Forelimb muscle (tissue), 1 donor: ENCODE data around the gene ITIH5. TPM values are rescaled to one million over a fixed set of nuclear protein-coding genes. Genes with fewer than 3 reads are reported as not detected.

Experiments used
- DNase-seq: peaks from one replicate; pipeline ENCODE4 v3.0.0-alpha.2; 2013; ENCODE audit warnings: low read depth
- polyA plus RNA-seq: library from polyadenylated mRNA; unstranded; fragments of 120-200 nt; gene quantifications from one replicate; pipeline ENCODE4 v1.2.1, GENCODE V29; 2013; ENCODE audit not compliant: insufficient read length

The ITIH5 gene
- polyA plus RNA-seq, 1 donor: 47.8 TPM

DNA sequence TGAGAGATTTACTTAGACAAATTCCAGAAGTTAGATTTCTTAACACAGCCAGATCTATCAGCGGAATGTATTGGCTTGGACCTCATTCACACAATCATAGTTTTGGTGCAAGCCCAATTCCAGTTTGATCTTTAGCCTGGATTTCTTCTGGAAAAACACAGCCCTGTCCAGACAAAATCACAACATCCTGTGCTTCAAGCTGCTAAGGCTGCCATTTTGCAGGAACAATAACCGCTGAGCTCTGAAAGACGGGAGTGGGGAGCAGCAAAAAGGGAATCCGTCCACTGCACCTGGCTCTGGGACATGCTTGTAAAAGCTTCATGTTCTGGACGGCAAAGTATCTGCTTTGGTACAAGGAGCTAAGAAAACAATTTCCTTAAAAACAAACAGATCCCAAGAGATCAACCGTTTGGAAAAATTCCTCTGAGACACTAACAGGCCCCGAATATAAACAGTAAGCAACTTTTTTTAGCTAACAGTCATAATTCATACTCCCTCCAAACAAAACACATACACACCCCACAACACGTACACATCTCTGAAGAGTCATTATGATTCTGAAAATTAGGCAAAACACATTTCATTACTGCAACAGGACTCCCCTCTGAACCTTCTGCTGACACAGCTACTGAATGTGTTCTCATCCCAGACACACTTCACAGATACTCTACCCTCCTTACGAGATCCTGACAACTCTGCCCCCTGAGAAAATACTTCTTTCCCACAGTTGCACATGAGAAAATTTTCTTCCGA lies 32.4 kb downstream of the ITIH5 start:
- peak; percentile 56 for DNase-seq

DNA sequence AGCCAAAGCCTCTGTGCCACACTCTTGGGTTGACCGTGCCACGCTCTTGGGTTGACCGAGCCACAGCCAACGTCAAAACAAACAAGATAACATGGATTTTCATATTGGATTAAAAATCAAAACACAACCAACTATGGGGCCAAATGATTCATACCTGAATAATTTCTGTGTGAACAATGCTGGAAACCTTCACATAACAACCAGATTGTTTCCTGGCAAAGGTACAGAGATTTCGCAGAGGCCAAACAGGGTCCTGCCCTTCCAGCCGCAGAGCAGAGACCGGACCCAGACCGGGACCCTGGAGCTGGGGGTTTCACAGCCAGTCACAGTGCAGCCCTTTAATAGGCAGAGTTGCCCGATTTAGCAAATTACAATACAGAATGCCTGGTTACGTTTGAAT lies 40.5 kb downstream of the ITIH5 start:
- no peak for DNase-seq

DNA sequence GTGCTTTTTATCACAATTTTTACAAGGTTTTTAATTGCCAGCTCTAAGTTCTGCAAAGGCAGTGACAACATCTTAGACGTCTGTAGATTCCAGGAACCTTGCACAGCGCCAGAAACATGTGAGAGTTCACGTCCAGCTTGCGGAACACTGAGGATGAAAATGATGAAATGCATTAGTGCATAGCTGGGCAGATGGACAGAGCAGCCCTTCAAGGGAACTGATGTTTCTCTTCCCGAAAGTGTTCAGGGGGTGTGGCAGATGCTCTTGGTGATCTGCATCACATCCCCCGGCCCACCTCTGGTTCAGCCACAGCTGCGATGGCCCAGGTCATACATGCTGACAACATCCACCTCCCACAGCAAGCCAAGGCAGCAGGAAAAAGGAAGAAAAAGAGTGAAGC lies 40.9 kb downstream of the ITIH5 start:
- no peak for DNase-seq

DNA sequence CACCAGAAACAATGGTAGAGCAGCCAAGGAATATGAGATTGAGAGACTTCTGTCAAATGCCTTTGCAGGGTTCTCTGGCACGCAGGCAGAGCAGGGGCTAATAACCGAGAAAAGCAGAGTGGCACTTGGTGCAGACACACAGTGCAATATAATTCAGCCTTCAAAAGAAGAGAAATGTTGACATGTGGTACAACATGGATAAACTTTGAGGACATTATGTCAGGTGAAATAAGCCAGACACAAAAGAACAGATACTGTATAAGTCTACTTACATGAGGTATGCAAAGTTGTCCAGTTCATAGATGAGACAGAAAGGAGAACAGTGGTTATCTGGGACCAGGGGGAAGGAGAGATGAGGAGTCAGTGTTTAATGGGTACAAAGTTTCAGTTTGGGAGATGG lies 41.8 kb downstream of the ITIH5 start:
- DNase-seq: no peak

DNA sequence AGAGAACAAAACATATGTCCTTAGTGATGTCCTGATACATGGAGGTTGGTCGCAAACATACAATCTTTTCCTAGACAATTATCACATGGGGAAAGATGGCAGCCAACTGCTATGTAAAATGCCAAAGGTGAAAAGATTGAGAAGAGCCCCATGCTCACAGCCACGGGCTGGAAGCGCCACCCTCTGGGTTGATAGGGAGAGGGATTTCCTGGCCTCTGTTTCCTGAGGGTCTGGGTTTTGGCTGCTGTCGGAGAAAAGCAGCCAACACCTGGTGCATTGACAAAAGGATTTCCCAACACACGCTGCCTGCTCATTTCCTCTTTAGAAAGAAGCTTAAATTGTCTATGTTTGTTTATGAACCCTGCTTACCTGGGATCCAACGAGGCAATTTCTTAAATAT lies 43.8 kb downstream of the ITIH5 start:
- no peak for DNase-seq

DNA sequence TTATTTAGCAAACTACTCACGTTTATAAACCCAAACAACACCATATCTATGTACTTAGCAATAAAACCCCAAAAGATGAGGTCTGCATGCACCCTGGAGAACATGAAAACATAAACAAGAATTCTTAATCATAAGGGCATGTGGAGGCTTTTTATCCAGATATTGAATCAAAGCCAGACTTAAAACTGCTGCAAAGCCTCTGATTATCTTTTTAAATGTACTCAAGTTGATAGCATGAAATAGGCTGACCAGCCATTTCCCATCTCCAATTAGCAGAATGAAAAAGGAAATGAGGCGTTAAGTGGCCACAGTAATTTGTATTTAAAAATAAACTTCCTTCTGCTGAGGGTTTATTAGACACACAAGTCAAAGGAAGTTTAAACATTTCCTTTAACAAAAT lies 48.3 kb downstream of the ITIH5 start:
- no peak for DNase-seq

DNA sequence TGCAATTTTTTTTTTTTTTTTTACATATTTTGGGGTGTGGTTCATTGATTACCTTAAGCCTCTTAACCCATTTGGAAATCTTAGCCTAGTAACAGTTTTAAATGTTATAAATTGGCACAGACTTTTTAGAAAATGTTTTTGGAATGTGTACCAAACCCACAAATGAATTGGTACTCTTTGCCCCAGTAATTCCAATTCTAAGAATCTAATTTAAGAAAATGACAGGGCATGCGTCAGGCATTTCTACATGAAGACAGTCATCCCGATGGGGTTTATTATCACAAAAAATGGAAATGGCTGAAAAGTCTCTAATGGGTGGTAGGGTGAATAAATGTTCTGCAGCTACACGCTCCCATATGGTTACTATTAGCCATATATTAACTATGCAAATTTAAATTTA lies 54.9 kb downstream of the ITIH5 start:
- DNase-seq: no peak

DNA sequence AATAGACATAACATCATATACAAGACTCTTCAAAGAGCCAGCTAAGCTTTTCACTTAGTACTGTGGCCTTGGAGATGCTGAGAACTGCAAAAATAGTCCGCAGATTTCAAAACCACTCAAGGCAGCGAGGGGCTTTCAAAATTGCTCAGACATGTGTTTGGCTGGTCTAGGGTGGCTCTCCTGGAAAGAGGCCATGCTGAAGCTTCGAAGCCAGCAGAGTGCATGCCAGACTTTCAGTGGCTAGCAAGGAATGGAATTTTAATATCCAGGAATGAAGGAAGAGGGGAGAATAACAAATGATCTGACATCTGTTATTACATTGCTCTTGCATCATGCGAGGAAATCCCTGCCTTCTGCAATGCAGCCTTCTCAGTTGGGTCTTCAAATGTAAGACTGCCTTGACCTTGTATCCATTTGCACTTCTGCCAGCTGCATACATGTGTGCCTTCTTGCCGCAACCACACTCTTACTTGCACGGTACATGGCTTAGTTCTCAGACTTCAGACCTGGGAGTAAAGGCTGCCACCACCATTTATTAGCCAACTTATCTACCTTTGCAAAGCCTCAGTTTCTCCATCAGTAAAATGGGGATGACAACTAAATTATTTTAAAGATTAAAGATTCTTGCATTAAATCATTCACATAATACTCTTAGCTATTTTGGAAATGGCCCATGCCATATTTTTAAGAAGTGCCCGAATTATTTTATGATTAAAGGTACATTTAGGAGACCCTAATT lies 55.9 kb downstream of the ITIH5 start:
- DNase-seq: peak; percentile 52

DNA sequence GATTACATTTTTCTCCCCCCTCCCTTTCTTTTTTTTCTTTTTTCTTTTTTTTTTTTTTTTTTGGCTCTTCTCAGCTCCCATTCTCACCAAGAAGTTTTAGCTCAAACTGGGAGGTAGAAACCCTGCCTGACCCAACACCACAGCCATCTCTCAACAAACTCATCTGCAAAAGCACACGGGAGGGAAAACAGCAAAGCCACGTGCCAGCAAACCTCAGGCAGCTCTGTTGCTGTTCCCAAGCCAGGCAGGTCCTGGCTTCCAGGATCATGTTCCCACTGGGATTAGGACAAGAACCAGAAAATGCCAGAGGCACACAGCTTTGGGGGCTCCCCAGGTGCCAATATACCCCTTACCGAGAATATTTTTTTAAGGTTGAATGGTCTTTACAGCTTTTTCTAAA lies 56.7 kb downstream of the ITIH5 start:
- DNase-seq: no peak

DNA sequence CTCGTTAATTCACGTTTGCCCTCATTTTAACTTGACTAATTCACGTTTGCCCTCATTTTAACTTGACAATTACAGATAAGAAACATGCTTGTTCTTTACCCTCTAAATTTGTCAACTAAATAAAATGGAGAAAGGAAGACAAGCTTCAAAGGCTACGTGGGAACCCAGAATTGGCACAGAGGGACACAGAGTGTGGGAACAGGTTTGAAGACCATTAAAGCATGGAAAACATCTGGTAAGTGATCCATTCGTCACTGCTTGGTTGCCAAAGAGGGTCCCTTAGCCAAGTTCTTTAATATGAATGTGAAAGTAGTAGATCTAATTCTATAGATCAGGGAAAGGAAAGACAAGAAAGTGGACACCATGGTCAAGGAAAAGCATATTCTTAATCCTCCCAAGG lies 57.2 kb downstream of the ITIH5 start:
- DNase-seq: no peak

DNA sequence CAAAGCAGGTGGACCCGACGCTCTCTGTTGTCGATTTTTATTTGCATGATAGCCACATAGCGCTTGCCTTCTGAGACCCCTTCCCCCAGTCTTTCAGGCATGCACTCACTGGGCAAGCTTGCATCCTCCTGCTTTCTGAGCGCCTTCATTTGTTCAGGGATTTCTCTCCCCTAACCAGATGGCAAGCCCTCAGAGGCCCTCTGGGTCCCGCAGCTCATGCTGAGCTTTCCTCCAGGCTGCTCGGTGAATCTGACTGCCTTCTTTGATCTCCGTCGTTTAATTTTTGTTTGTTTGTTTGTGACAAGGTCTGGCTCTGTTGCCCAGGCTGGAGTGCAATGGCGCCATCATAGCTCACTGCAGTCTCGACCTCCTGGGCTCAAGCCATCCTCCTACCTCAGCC lies 58.8 kb downstream of the ITIH5 start:
- no peak for DNase-seq

DNA sequence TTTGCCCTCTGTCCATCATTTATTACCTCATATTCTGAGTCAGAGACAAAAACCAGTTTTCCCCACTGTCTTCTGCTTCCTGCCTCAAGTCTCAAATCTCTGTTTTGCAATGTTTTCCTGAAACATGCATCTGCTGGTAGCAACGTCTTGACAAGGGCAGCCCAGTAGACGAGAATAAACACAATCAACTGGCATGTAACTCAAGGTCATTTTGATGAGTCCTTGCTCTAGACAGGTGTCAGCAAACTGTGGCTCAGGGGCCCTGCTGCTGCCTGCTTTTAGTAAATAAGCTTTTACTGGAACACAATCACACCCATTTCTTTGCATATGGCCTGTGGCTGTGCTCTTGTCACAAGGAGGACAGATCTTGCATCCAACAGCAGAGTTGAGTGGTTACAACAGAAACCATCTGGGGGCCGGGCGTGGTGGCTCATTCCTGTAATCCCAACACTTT lies 59.8 kb downstream of the ITIH5 start:
- no peak for DNase-seq

DNA sequence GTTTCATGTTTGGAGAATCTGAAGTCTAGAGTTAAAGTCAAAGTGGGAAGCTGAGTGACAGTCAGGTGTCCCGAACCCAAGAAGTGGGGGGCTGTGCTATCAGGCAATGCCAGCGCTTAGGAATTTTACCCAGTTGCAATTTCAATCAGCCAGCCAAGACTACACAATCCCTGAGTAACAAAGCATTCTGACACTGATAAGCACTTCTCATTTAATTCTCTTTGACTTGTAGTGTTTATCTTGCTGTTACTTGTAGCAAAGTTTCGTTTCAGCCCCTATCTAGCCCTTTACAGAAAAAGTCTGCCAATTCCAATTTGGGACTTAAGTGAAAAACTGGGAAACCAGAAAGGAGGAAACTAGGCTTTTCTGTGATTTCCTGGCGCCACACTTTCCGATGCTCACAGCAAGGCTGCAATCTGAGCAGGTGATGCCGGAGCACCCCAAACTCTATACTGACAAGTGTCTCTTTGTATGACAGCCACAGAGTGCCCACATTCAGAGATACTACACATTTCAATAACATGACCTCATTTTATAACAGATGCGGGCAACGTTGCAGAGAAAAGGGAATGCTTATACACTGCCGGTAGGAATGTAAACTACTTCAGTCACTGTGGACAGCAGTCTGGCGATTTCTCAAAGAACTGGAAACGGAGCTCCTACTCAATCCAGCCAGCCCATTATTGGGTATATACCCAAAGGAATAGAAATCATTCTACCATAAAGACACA lies 61.0 kb downstream of the ITIH5 start:
- no peak for DNase-seq

DNA sequence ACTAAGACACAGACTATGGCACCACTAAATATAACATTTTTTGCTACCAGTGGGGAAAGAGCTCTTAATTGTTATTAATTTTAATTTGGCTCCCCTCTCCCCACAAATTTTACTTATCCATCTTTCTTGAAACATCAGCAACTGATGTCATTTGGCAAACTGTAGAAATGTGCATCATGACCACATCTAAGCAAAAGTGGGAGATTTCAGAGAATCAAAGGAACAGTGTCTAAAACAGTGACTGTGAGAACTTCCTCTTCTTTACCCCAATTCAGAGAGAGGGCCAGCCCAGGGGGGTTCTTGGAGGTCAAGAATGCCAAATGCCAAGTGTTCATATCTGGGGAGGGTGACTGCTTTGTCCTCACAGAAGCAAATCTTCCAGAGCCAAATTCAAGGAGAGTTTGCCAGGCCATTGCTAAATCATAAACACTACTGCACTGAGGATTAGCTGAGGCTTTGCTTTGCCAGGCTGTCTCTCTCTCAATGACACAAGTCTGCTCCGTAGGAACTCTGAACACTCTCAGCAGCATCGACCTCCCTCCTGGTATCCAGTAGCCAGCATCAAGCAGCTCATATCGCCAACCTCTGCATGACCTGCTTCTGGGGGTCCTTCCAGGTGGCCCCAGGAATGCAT lies 65.6 kb downstream of the ITIH5 start:
- no peak for DNase-seq

DNA sequence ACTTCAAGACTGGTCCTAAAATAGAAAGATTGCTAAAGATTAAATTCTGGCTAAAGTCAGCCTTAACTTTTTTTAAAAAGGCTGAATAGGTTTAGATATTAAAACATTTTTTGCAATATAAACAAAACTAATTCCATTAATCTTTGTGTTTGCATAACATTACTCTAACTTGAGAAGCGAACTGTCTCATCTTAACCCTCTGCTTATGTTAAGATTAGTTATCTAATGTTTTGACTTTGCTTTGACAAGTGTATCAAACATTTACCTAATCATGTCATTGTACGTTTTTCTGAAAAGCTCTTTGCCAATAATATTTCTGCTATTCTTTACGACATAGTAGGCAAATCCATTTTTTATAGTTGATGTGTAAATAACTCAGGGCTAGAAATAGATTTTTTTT lies 68.0 kb downstream of the ITIH5 start:
- DNase-seq: no peak

DNA sequence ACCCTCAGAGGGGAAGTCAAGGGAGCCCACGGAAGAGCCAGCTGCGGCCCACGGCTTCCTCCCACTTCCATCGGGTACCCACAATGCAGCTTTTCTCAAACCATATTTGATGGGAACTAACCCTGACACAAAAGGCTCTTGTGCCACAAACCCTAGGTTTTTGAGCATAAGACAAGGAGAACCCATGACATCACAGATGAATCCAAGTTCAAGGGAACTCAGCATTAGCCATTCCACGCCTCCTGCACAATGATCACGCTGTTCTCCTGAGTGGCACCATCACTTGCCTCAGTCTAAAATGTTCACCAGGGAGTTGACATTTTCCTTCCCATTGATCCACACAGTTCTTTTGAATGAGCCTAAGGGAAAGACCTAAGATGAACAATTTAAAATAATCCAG lies 70.4 kb downstream of the ITIH5 start:
- no peak for DNase-seq

DNA sequence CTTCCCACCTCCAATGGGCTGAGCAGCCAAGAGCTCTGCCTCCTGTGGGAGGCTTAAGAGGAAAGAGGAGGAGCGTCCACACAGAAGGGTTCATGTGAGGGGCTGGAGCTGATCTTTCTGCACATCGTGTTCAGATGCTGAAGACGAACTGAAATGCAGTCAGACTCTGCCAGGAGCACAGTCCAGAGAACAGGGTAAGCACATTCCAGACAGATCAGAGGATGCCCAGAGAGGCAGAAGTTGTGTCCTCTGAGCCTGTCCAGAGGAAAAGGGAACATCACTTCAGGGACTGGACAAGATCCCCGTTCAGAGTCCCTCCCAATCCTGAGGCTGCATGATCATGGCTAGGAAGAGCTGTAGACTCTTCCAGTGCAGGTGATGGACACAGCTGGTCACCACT lies 72.9 kb downstream of the ITIH5 start:
- no peak for DNase-seq

DNA sequence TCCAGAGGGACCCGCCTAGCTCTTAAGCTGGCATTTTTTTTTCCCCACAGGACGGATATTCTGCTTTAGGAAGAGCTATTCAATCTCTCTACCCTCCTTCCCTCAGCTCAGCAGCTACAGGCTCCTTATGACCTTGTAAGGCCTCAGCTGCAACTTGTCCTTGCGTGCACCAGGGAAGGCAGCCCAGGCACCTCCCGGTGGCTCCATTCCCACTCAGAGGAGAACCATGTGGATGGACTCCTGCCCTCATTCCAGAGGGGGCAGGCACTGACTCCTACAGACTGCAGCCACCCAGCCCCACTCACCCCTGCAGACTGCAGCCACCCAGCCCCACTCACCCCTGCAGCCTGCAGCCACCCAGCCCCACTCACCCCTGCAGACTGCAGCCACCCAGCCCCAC lies 73.7 kb downstream of the ITIH5 start:
- no peak for DNase-seq

DNA sequence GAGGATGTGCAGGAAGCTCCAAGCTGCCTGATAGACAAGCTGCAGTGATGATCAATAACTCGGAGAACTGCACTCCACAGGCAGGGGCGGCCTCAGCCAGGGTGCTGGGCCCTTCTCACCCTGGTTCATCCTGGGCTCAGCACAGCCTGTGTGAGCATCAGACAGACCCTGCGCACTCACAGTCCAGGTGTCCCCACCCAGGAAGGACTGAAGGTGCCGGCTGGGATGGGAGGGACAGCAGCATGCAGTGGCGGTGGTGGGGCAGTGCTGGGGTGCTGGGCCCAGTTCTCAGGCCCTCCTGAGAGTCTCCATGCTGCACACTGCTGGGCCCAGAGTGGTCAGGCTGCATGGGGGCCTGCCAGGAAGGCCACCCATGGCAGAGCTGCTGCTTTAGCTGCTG lies 74.1 kb downstream of the ITIH5 start:
- DNase-seq: no peak

DNA sequence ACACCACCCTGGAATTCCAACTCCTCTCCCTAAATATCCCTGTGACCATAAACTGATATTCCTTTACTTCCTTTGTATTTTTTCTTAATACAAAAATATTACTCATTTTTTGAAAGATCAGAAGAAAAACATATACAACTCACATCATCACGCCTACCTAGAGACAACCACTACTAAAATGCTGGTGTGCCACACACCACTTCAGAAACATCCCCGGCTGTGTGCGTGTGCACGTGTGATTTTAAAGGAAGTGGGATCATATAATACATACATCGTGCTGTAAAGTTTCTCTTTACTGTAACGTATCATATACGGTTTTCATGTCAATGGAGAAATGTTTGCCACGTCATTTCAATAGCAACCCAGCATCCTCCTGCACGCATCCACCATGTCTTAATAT lies 76.5 kb downstream of the ITIH5 start:
- no peak for DNase-seq

DNA sequence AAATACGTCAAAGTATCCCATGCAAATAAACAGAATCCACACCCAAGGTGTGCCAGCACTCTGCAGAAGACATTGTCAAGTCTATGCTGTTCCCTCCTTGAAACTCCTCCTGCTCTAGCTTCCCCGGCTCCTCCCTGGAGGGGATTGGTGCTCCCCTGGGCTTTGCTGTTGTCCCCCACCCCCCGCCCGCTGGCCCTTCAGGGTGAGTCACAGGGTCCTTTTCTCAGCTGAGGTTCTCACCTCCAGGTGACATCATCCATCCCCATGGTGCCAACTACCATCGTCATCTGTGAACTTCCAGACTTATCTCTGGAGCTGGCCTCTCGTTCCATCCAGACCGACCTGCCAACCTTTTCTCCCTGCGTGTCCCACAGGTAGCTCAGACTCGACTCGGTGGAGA lies 77.0 kb downstream of the ITIH5 start:
- no peak for DNase-seq

DNA sequence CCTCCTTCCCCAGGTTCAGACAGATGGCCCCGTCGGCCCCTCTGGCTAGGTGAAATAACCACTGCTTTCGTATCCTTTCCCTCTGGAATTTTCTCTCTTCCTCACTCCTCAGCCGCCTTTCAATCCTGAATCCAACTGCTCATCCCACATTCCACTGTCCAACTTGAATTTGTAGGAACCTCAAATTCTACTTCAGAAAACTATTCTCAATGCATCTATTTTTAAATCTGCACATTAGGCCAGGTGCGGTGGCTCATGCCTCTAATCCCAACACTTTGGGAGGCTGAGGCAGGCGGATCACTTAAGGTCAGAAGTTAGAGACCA lies 78.9 kb downstream of the ITIH5 start:
- DNase-seq: no peak
